Caco-2 (cell line): ENCODE results near the gene PPP1R16B. TPM values are rescaled to one million over a fixed set of nuclear protein-coding genes. Genes with fewer than 3 reads are reported as not detected.

Experiments used
- BruUV-seq: library from RNA; stranded (reverse); fragments of 400-500 nt; replicated peaks from 2 replicates; lab custom pipeline; 2021; lab: Mats Ljungman, UMichigan
- CTCF ChIA-PET: fragments of 300-600 bp; sonication (Branson Sonifier 250); formaldehyde crosslinking; loops from one replicate; lab custom pipeline; 2022; ENCODE audit warnings: antibody characterized with exemption; lab: Charles Lee
- POLR2A ChIA-PET: fragments of 300-600 bp; sonication (Branson Sonifier 250); formaldehyde crosslinking; loops from one replicate; lab custom pipeline; 2022; ENCODE audit warnings: antibody characterized with exemption; lab: Charles Lee
- DNase-seq, 2 experiments: peaks; one replicate each; pipeline versions ENCODE4 v3.0.0 to v3.0.0-alpha.2; 2020 to 2022
- H3K27me3 ChIP-seq: replicated peaks from 2 replicates; pipeline ENCODE4 v1.6.0; 2011; ENCODE audit warnings: low read length; ENCODE audit not compliant: control insufficient read depth, insufficient read depth
- H3K36me3 ChIP-seq: 2 replicates; pipeline ENCODE4 v1.5.1; 2011; ENCODE audit warnings: low read length; ENCODE audit not compliant: control insufficient read depth, insufficient read depth
- H3K4me1 ChIP-seq: fragments of 250-450 bp; sonication (Bioruptor Pico); 2 replicates; pipeline ENCODE4 v1.5.1; 2020; ENCODE audit warnings: mild to moderate bottlenecking
- H3K4me3 ChIP-seq: 2 replicates; pipeline ENCODE4 v1.5.1; 2011; ENCODE audit warnings: low read depth, mild to moderate bottlenecking, control low read depth, low read length
- H3K9me3 ChIP-seq: fragments of 250-450 bp; sonication (Bioruptor Pico); 2 replicates; pipeline ENCODE4 v1.5.1; 2020; ENCODE audit warnings: mild to moderate bottlenecking, moderate library complexity
- H3K27ac Mint-ChIP-seq: one replicate; pipeline ENCODE4 v1.8.0; 2022; ENCODE audit warnings: mixed read lengths; ENCODE audit not compliant: unreplicated experiment
- H3K27me3 Mint-ChIP-seq: one replicate; pipeline ENCODE4 v1.8.0; 2022; ENCODE audit warnings: mixed read lengths; ENCODE audit not compliant: insufficient read depth, unreplicated experiment
- H3K36me3 Mint-ChIP-seq: one replicate; pipeline ENCODE4 v1.8.0; 2022; ENCODE audit warnings: mild to moderate bottlenecking, mixed read lengths; ENCODE audit not compliant: insufficient read depth, unreplicated experiment
- H3K4me1 Mint-ChIP-seq: one replicate; pipeline ENCODE4 v1.8.0; 2022; ENCODE audit warnings: low read depth, mixed read lengths; ENCODE audit not compliant: unreplicated experiment
- H3K4me3 Mint-ChIP-seq: one replicate; pipeline ENCODE4 v1.8.0; 2022; ENCODE audit warnings: mild to moderate bottlenecking, moderate library complexity, mixed read lengths; ENCODE audit not compliant: unreplicated experiment
- H3K9me3 Mint-ChIP-seq: one replicate; pipeline ENCODE4 v1.8.0; 2022; ENCODE audit warnings: mixed read lengths; ENCODE audit not compliant: unreplicated experiment
- CTCF ChIP-seq, 2 experiments: fragments of 200-600 bp in 1 of 2; IDR thresholded peaks; 1 replicate in 1 of 2; 2 replicates in 1 of 2; pipeline versions ENCODE4 v1.5.1 to v1.8.0; 2011 to 2022; ENCODE audit warnings: antibody characterized with exemption in 1 of 2, control low read depth in 1 of 2, inconsistent platforms in 1 of 2, low read depth in 1 of 2, low read length in 1 of 2, mild to moderate bottlenecking in 1 of 2, moderate library complexity in 1 of 2; ENCODE audit not compliant: insufficient read depth in 1 of 2, severe bottlenecking in 1 of 2, unreplicated experiment in 1 of 2
- intact Hi-C: fragments of 100-400 bp; cut with micrococcal nuclease; formaldehyde crosslinking; loops from one replicate; pipeline ENCODE4 v1.10.0; 2022; ENCODE audit not compliant: unreplicated experiment
- total RNA-seq: library from RNA; stranded (reverse); gene quantifications from 2 replicates; pipeline ENCODE4 v1.2.3, GENCODE V29; 2022

PPP1R16B gene
- total RNA-seq, 1 experiment from 2014 or later, result not detected

- DNase-seq, result no peak
- no peaks in the 10 kb centered on the region for H3K27me3 Mint-ChIP-seq
- intact Hi-C loops, result no loop called here
- peaks cover 26% of the 10 kb centered on the region for H3K36me3 Mint-ChIP-seq
- Histone ChIP-seq H3K36me3 (peaks cover 4% of the 10 kb centered on the region), H3K9me3 (no peaks in the 10 kb centered on the region), H3K4me1 (no peaks in the 10 kb centered on the region), H3K27me3 (no peaks in the 10 kb centered on the region), H3K4me3 (no peak overlapping the region)
- no TSS peak for BruUV-seq
- POLR2A ChIA-PET, result no interaction called here
- no peaks in the 10 kb centered on the region for H3K4me1 Mint-ChIP-seq
- TF ChIP-seq CTCF (IDR thresholded peaks at IDR 0.05; ENCODE audit: insufficient read depth in 1 of 2, low read depth in 1 of 2, low read length in 1 of 2, severe bottlenecking in 1 of 2, unreplicated experiment in 1 of 2), result no peak
- H3K9me3 Mint-ChIP-seq, result no peaks in the 10 kb centered on the region
- H3K27ac Mint-ChIP-seq, result no peak overlapping the region
- H3K4me3 Mint-ChIP-seq, result no peak overlapping the region
- CTCF ChIA-PET, result no interaction called here
These were observed 35.0 kb upstream of the PPP1R16B start for GRCh38 chr20:38770546-38770945.

DNA sequence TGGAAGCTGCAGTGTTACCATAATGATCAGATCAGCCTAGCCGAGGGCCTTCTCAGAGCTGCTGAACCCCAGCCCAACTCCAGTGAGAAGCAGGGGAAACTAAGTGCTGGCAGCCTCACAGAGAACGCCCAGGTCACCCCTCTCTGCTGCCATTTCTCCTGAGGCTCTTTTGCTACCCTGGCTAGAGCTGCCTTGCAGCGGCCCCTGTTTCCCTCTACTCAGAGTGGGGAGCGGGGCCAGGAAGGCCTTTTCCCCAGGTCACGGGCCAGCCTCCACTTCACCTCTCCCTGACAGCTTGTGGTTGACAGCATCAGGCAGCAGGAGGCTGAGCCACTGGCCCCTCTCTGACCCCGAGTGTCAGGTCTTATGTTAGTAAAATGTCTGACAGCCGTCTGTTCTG lies 34.5 kb upstream of the PPP1R16B start:
- Mint-ChIP-seq H3K4me3 (no peak overlapping the region), H3K9me3 (no peaks in the 10 kb centered on the region), H3K4me1 (no peaks in the 10 kb centered on the region), H3K27ac (no peak overlapping the region), H3K36me3 (peaks cover 26% of the 10 kb centered on the region), H3K27me3 (no peaks in the 10 kb centered on the region)
- intact Hi-C loops, result no loop called here
- ChIA-PET POLR2A (no interaction called here), CTCF (no interaction called here)
- H3K36me3 ChIP-seq, result peaks cover 4% of the 10 kb centered on the region
- no peak for DNase-seq
- H3K4me3 ChIP-seq, result no peak overlapping the region
- no peaks in the 10 kb centered on the region for H3K27me3 ChIP-seq
- no peaks in the 10 kb centered on the region for H3K9me3 ChIP-seq
- H3K4me1 ChIP-seq, result no peaks in the 10 kb centered on the region
- BruUV-seq, result no TSS peak
- no peak for TF ChIP-seq CTCF (IDR thresholded peaks at IDR 0.05; ENCODE audit: insufficient read depth in 1 of 2, low read depth in 1 of 2, low read length in 1 of 2, severe bottlenecking in 1 of 2, unreplicated experiment in 1 of 2)

GRCh38 chr20:38771621-38772020 lies 33.9 kb upstream of the PPP1R16B start:
- CTCF ChIA-PET, result no interaction called here
- no peak overlapping the region for H3K4me3 ChIP-seq
- Mint-ChIP-seq H3K9me3 (no peaks in the 10 kb centered on the region), H3K4me3 (no peak overlapping the region), H3K27me3 (no peaks in the 10 kb centered on the region), H3K36me3 (peaks cover 26% of the 10 kb centered on the region), H3K4me1 (no peaks in the 10 kb centered on the region), H3K27ac (no peak overlapping the region)
- no peak for TF ChIP-seq CTCF (IDR thresholded peaks at IDR 0.05; ENCODE audit: insufficient read depth in 1 of 2, low read depth in 1 of 2, low read length in 1 of 2, severe bottlenecking in 1 of 2, unreplicated experiment in 1 of 2)
- no peak for DNase-seq
- intact Hi-C loops, result no loop called here
- no peaks in the 10 kb centered on the region for H3K4me1 ChIP-seq
- POLR2A ChIA-PET, result no interaction called here
- H3K9me3 ChIP-seq, result no peaks in the 10 kb centered on the region
- BruUV-seq, result no TSS peak
- H3K27me3 ChIP-seq, result no peaks in the 10 kb centered on the region
- H3K36me3 ChIP-seq, result peaks cover 6% of the 10 kb centered on the region
